ENCODE measurements around the gene DLX1. TPM values are rescaled to one million over a fixed set of nuclear protein-coding genes. Genes with fewer than 3 reads are reported as not detected.

The DLX1 gene
- total RNA-seq, 1 experiment from 2014 or later: 2.0 TPM

- TF ChIP-seq TCF7L2 (IDR thresholded peaks at IDR 0.05; ENCODE audit: borderline replicate concordance, extremely low read depth, insufficient read depth, insufficient read length) (no peak), JUND (IDR thresholded peaks at IDR 0.05) (no peak)
These were observed 30.8 kb downstream of the DLX1 start (continued) for GRCh38 chr2:172116107-172116506.

- Histone ChIP-seq H3K9me2 (ENCODE audit: insufficient read depth) (no peaks in the 10 kb centered on the region), H2AFZ (ENCODE audit: low read depth, low read length, poor library complexity, severe bottlenecking) (peak overlapping the region; percentile 84), H3K4me3 (replicated peaks in 1 of 2; ENCODE audit: low read depth in 1 of 2, low read length in 2 of 2) (no peak overlapping the region), H3K36me3 (ENCODE audit: control insufficient read depth in 1 of 2, insufficient read depth in 2 of 2, low read length in 2 of 2) (no peaks in the 10 kb centered on the region), H3K9me3 (ENCODE audit: control insufficient read depth in 1 of 2, insufficient read depth in 1 of 2, low read depth in 1 of 2, low read length in 2 of 2) (no peaks in the 10 kb centered on the region), H3K79me2 (ENCODE audit: insufficient read depth, low read length) (no peaks in the 10 kb centered on the region), H3K4me2 (ENCODE audit: low read length) (peak overlapping the region; percentile 60), H3K27ac (ENCODE audit: low read depth, low read length) (no peak overlapping the region), H4K20me1 (ENCODE audit: insufficient read depth) (no peaks in the 10 kb centered on the region), H3K4me1 (ENCODE audit: control insufficient read depth in 1 of 2, insufficient read depth in 2 of 2, low read length in 2 of 2) (peaks cover 12 to 28% of the 10 kb centered on the region in 2 experiments; a peak in 3 of 4 replicates), H3K27me3 (ENCODE audit: insufficient read depth, low read length) (no peaks in the 10 kb centered on the region), H3K9ac (ENCODE audit: low read length) (no peak overlapping the region)
- RAD21 ChIA-PET (ENCODE audit: low non-redundant PET in 1 of 2, low total read pairs in 2 of 2, uncharacterized antibody in 2 of 2, unreplicated experiment in 2 of 2): no interaction called here
- ATAC-seq (peak; percentile 38; the same call in 1 of the 2 replicates), DNase-seq (ENCODE audit: low read depth, low spot score) (no peak)
- CTCF ChIA-PET: interaction anchor here (2.5 kb wide), 1 partner anchor 8 kb away, joined by 8 read pairs; no protein-coding TSS in a partner anchor
- no TSS peak for BruUV-seq (replicated peaks)
- POLR2A ChIA-PET: interaction anchor here (0.6 kb wide), 1 partner anchor 510 kb away, joined by 3 read pairs; no protein-coding TSS in a partner anchor
- intact Hi-C loops (cut with micrococcal nuclease): no loop called here
- TF ChIP-seq EZH2phosphoT487 (IDR thresholded peaks at IDR 0.05; ENCODE audit: borderline replicate concordance) (no peak), EGR1 (IDR thresholded peaks at IDR 0.05; ENCODE audit: low read depth) (0 out of 2 replicates have a peak, but pooled peaks have one; percentile 17), CTCF (IDR thresholded peaks at IDR 0.05 in 2 of 3, conservative IDR thresholded peaks at IDR 0.05 in 1 of 3; ENCODE audit: borderline replicate concordance in 1 of 3, insufficient read depth in 1 of 3, low read depth in 2 of 3, low read length in 2 of 3) (no peak), SP1 (IDR thresholded peaks at IDR 0.05; ENCODE audit: low read depth) (peak; percentile 51), MAX (IDR thresholded peaks at IDR 0.05) (0 out of 2 replicates have a peak, but pooled peaks have one; percentile 33), JUND (IDR thresholded peaks at IDR 0.05) (peak; percentile 66), ZNF274 (IDR thresholded peaks at IDR 0.05; ENCODE audit: low read depth, low read length) (no peak), ZFX (IDR thresholded peaks at IDR 0.05) (no peak), REST (IDR thresholded peaks at IDR 0.05; ENCODE audit: low read depth) (no peak), RAD21 (IDR thresholded peaks at IDR 0.05; ENCODE audit: low read depth) (no peak), ATF3 (IDR thresholded peaks at IDR 0.05) (0 out of 2 replicates have a peak, but pooled peaks have one; percentile 44), CBX3 (IDR thresholded peaks at IDR 0.05; ENCODE audit: low read depth) (peak; percentile 47; the same call in 1 of the 2 replicates), CEBPB (IDR thresholded peaks at IDR 0.05; ENCODE audit: low read depth) (peak; percentile 98), FOSL1 (IDR thresholded peaks at IDR 0.05; ENCODE audit: low read depth) (peak; percentile 65), POLR2A (IDR thresholded peaks at IDR 0.05; ENCODE audit: borderline replicate concordance, extremely low read depth, insufficient read depth, insufficient read length) (no peak), SIN3A (IDR thresholded peaks at IDR 0.05; ENCODE audit: low read depth) (no peak; the same call in 1 of the 2 replicates)
These were observed 33.8 kb downstream of the DLX1 start for GRCh38 chr2:172119089-172119488.
